Heart left ventricle (tissue), 13 donors: ENCODE results near the gene CSRP1.

ENCODE experiments used
- CTCF ChIP-seq, 12 donors: fragments of 200-600 bp; sonication (generic) in 4 of 12; IDR thresholded peaks; one replicate each; pipeline versions ENCODE4 v1.5.0 to v1.8.0; 2018 to 2022; ENCODE audit warnings: antibody characterized with exemption in 12 of 12, mild to moderate bottlenecking in 5 of 12
- POLR2A ChIP-seq, 2 donors: fragments of 450-650 bp; IDR thresholded peaks; one replicate each; pipeline ENCODE4 v1.6.1; 2017; ENCODE audit warnings: antibody characterized with exemption in 2 of 2, mild to moderate bottlenecking in 2 of 2, moderate library complexity in 2 of 2
- donor health status: ischemic (EF 13 %, LVEDD 7.1; RV severe dilation, severe dysfunction).
- donor health status: DM: no; HTN: yes; CAD: no.
- donor health status: DM: no; HTN: no; CAD: no.
- donor health status: ischemic (EF 25% LVEDD 6.9; RV normal size, moderate dysfunction).
- donor health status: ischemic (EF 25% LVEDD 5.7; RV mildly dilated, moderate dysfunction).
- donor health status: ischemic (EF 35%, LVEDD 5.7; RV mildly dilated, moderate dysfunction).
- donor health status: nonischemic (EF 11% LVEDD 7.7; RV severe dilation, severe dysfunction).
- donor health status: DM: yes; HTN: yes; CAD: no.
- donor health status: PGD.
- donor health status: ischemic (EF 29% LVEDD 5.4; RV normal size, mild dysfunction).
- donor health status: nonischemic (EF 23%, LVEDD 6.1; RV moderate dilation, normal function).

DNA sequence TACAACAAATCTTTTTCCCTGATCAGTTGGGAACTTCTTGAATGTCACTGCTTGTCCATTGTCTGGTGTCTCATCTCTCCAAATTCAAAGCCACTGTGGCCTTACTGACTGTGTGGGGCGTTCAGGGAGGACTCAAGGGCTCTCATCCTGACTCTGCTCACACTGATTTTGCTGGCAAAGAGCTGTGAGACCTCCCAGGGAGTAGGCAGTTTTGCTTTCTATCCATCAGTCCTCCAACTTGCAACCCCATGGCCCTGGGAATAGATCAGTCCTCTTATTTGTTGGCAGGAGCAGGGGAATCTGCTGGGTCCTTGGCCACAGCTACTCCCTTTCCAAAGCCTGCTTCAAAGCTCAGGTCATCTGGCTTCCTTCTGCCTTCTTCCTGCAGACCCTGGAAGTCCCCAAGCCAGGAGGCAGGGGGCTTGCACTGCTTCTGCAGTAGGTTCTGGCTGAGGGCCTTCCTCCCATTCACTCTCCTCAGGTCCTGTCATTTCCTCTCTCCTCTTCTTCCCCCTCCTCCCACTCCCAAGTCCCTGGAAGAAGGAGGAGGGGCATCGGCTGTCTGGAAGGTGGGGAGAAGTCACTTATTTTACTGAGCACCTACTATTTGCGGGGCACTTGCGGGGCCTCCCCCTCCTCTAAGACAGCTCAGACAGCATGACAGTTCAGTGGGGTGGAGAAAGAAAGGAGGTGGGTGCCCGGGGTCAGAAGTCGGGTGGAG is 31.1 kb upstream of the CSRP1 start:
- TF ChIP-seq POLR2A (IDR thresholded peaks at IDR 0.05) (no peak), CTCF (IDR thresholded peaks at IDR 0.05) (no peak)
